Renal pelvis (tissue), 4 donors: ENCODE data around the gene BMP10. TPM values are rescaled to one million over a fixed set of nuclear protein-coding genes. Genes with fewer than 3 reads are reported as not detected.

ENCODE experiments used
- DNase-seq: peaks from one replicate; pipeline ENCODE4 v3.0.0-alpha.2; 2013
- polyA plus RNA-seq, 3 donors: library from polyadenylated mRNA; unstranded; fragments of 120-200 nt; gene quantifications; one replicate each; pipeline ENCODE4 v1.2.1, GENCODE V29; 2013; ENCODE audit not compliant: insufficient read length in 3 of 3

Gene BMP10
- polyA plus RNA-seq, 3 donors, result not detected

- DNase-seq, result no peak
Observed at GRCh38 chr2:68819556-68819955, 51.6 kb downstream of the BMP10 start.

GRCh38 chr2:68817306-68817705 is 53.9 kb downstream of the BMP10 start:
- DNase-seq, result no peak

Other genes starting within 250 kb of the BMP10 start
- under 1 TPM; 0.21 to 0.43 (median 0.40) TPM for gene PROKR1, start 227.8 kb downstream of the BMP10 start, polyA plus RNA-seq
- gene ARHGAP25, start 136.6 kb downstream of the BMP10 start, polyA plus RNA-seq, result 1 to 10 TPM; 5.1 to 7.0 (median 6.4) TPM
- gene GKN2, start 81.5 kb upstream of the BMP10 start, polyA plus RNA-seq, result not detected
- gene GKN1, start 103.2 kb upstream of the BMP10 start, polyA plus RNA-seq, result not detected
- 10 to 100 TPM; 66.3 to 81.0 (median 70.8) TPM for gene ANTXR1, start 141.8 kb upstream of the BMP10 start, polyA plus RNA-seq